HEK293T (cell line): ENCODE data around the gene AIRE.

Source experiments
- BHLHE40 ChIP-seq: fragments of 450-650 bp; IDR thresholded peaks from 2 replicates; pipeline ENCODE4 v1.6.1; 2016; ENCODE audit warnings: mild to moderate bottlenecking, moderate library complexity, borderline replicate concordance
- FOXA1 ChIP-seq: fragments of 450-650 bp; IDR thresholded peaks from 2 replicates; pipeline ENCODE4 v1.6.1; 2016; ENCODE audit warnings: mild to moderate bottlenecking
- FOXK2 ChIP-seq: fragments of 450-650 bp; IDR thresholded peaks from 2 replicates; pipeline ENCODE4 v1.6.1; 2016; ENCODE audit warnings: mild to moderate bottlenecking
- PKNOX1 ChIP-seq: fragments of 450-650 bp; IDR thresholded peaks from 2 replicates; pipeline ENCODE4 v1.6.1; 2016

- no peak for TF ChIP-seq FOXK2
- no peak for TF ChIP-seq FOXA1
- TF ChIP-seq BHLHE40 = no peak
- TF ChIP-seq PKNOX1 = no peak
These were observed 30.1 kb downstream of the AIRE start for GRCh38 chr21:44315691-44316203.
